HEK293T (cell line): Measurements from ENCODE around the gene PHKB.
"Not testable (repeated sequence)": the region's sequence is repeated elsewhere in the genome, so short reads cannot be mapped to it uniquely, and the experiment has no call there.

Source experiments
- CTCF ChIA-PET: fragments of 350-600 bp; formaldehyde crosslinking; extraction: SDS; loops from one replicate; lab custom pipeline; 2021; ENCODE audit warnings: antibody characterized with exemption, inconsistent platforms; lab: Yijun Ruan, JAX
- POLR2A ChIA-PET: fragments of 350-600 bp; formaldehyde crosslinking; extraction: SDS; loops from one replicate; lab custom pipeline; 2020; ENCODE audit warnings: antibody characterized with exemption, inconsistent platforms; lab: Yijun Ruan, JAX
- DNase-seq: peaks from one replicate; pipeline ENCODE4 v3.0.0; 2012; ENCODE audit warnings: mixed read lengths; ENCODE audit errors: extremely low spot score
- ARNT ChIP-seq: fragments of 450-650 bp; IDR thresholded peaks from 2 replicates; pipeline ENCODE4 v1.6.1; 2017; ENCODE audit warnings: mild to moderate bottlenecking
- BHLHE40 ChIP-seq: fragments of 450-650 bp; IDR thresholded peaks from 2 replicates; pipeline ENCODE4 v1.6.1; 2016; ENCODE audit warnings: mild to moderate bottlenecking, moderate library complexity, borderline replicate concordance
- CTBP1 ChIP-seq: fragments of 450-650 bp; IDR thresholded peaks from 2 replicates; pipeline ENCODE4 v1.6.1; 2016; ENCODE audit warnings: borderline replicate concordance
- ELF4 ChIP-seq: fragments of 450-650 bp; IDR thresholded peaks from 2 replicates; pipeline ENCODE4 v1.6.1; 2017; ENCODE audit warnings: antibody characterized with exemption
- FOXA1 ChIP-seq: fragments of 450-650 bp; IDR thresholded peaks from 2 replicates; pipeline ENCODE4 v1.6.1; 2016; ENCODE audit warnings: mild to moderate bottlenecking
- FOXK2 ChIP-seq: fragments of 450-650 bp; IDR thresholded peaks from 2 replicates; pipeline ENCODE4 v1.6.1; 2016; ENCODE audit warnings: mild to moderate bottlenecking
- FOXM1 ChIP-seq: fragments of 450-650 bp; IDR thresholded peaks from 2 replicates; pipeline ENCODE4 v1.6.1; 2017; ENCODE audit warnings: mild to moderate bottlenecking, borderline replicate concordance
- HDGF ChIP-seq: fragments of 450-650 bp; IDR thresholded peaks from 2 replicates; pipeline ENCODE4 v1.6.1; 2017; ENCODE audit warnings: antibody characterized with exemption, borderline replicate concordance
- L3MBTL2 ChIP-seq: fragments of 450-650 bp; conservative IDR thresholded peaks from 2 replicates; pipeline ENCODE4 v1.6.1; 2016; ENCODE audit warnings: mild to moderate bottlenecking
- LEF1 ChIP-seq: fragments of 450-650 bp; IDR thresholded peaks from 2 replicates; pipeline ENCODE4 v1.6.1; 2017; ENCODE audit warnings: mild to moderate bottlenecking, borderline replicate concordance
- NFRKB ChIP-seq: fragments of 450-650 bp; IDR thresholded peaks from 2 replicates; pipeline ENCODE4 v1.6.1; 2016; ENCODE audit warnings: mild to moderate bottlenecking, moderate library complexity
- PKNOX1 ChIP-seq: fragments of 450-650 bp; IDR thresholded peaks from 2 replicates; pipeline ENCODE4 v1.6.1; 2016
- SP1 ChIP-seq: fragments of 450-650 bp; IDR thresholded peaks from 2 replicates; pipeline ENCODE4 v1.6.1; 2017
- SUZ12 ChIP-seq: fragments of 450-650 bp; IDR thresholded peaks from 2 replicates; pipeline ENCODE4 v1.6.1; 2016; ENCODE audit warnings: mild to moderate bottlenecking
- TARDBP ChIP-seq: fragments of 450-650 bp; IDR thresholded peaks from 2 replicates; pipeline ENCODE4 v1.6.1; 2016
- ZNF384 ChIP-seq: fragments of 450-650 bp; IDR thresholded peaks from 2 replicates; pipeline ENCODE4 v1.6.1; 2016

PHKB gene

GRCh38 chr16:47553853-47554564, 92.9 kb downstream of the PHKB start:
- ChIA-PET CTCF (no interaction called here), POLR2A (no interaction called here)
- no peak for DNase-seq
- no peak for TF ChIP-seq L3MBTL2
- no peak for TF ChIP-seq FOXM1
- no peak for TF ChIP-seq NFRKB
- TF ChIP-seq ELF4, result no peak

GRCh38 chr16:47554587-47554986, 93.5 kb downstream of the PHKB start:
- CTCF ChIA-PET, DNase-seq, POLR2A ChIA-PET: not testable (repeated sequence)

GRCh38 chr16:47561286-47561685, 100.2 kb downstream of the PHKB start:
- DNase-seq, result no peak
- TF ChIP-seq SUZ12 (no peak), ARNT (no peak), NFRKB (no peak)
- POLR2A ChIA-PET, result no interaction called here
- CTCF ChIA-PET, result no interaction called here

- CTCF ChIA-PET, result no interaction called here
- no peak for DNase-seq
- TF ChIP-seq ZNF384 (no peak), CTBP1 (no peak), ELF4 (no peak), FOXM1 (no peak), BHLHE40 (no peak), ARNT (no peak), FOXK2 (no peak), SUZ12 (no peak), L3MBTL2 (no peak), NFRKB (no peak), PKNOX1 (no peak), FOXA1 (no peak), LEF1 (no peak), HDGF (no peak), SP1 (no peak), TARDBP (no peak)
- POLR2A ChIA-PET, result no interaction called here
Measured at GRCh38 chr16:47562366-47562765, 101.2 kb downstream of the PHKB start.

GRCh38 chr16:47565454-47565853, 104.3 kb downstream of the PHKB start:
- TF ChIP-seq FOXA1, result no peak
- no peak for TF ChIP-seq FOXK2
- TF ChIP-seq PKNOX1, result no peak
- no peak for TF ChIP-seq NFRKB
- TF ChIP-seq TARDBP, result no peak
- no peak for TF ChIP-seq CTBP1
- TF ChIP-seq SUZ12, result no peak
- no peak for TF ChIP-seq ARNT
- no peak for TF ChIP-seq SP1
- no peak for TF ChIP-seq L3MBTL2
- TF ChIP-seq LEF1, result no peak
- ChIA-PET CTCF (no interaction called here), POLR2A (no interaction called here)
- DNase-seq, result no peak

- no peak for TF ChIP-seq FOXA1
- no peak for TF ChIP-seq HDGF
- no peak for TF ChIP-seq ELF4
- TF ChIP-seq FOXK2, result no peak
- no peak for TF ChIP-seq CTBP1
- TF ChIP-seq SUZ12, result no peak
- no peak for TF ChIP-seq ZNF384
- no peak for TF ChIP-seq FOXM1
- TF ChIP-seq TARDBP, result no peak
- no peak for TF ChIP-seq ARNT
- no peak for TF ChIP-seq SP1
- TF ChIP-seq BHLHE40, result no peak
- TF ChIP-seq NFRKB, result no peak
- no peak for TF ChIP-seq LEF1
- no peak for DNase-seq
- ChIA-PET CTCF (no interaction called here), POLR2A (no interaction called here)
Measured at GRCh38 chr16:47567321-47567720, 106.2 kb downstream of the PHKB start.

GRCh38 chr16:47568351-47568750, 107.2 kb downstream of the PHKB start:
- ChIA-PET CTCF (no interaction called here), POLR2A (no interaction called here)
- no peak for DNase-seq
- TF ChIP-seq FOXM1 (no peak), SUZ12 (no peak), ZNF384 (no peak), FOXA1 (no peak), SP1 (no peak), HDGF (no peak), L3MBTL2 (no peak), LEF1 (no peak)

- POLR2A ChIA-PET, result no interaction called here
- no peak for DNase-seq
- TF ChIP-seq BHLHE40 (no peak), PKNOX1 (no peak), SUZ12 (no peak), NFRKB (no peak), CTBP1 (no peak), HDGF (no peak)
- CTCF ChIA-PET, result no interaction called here
Measured at GRCh38 chr16:47571049-47571448, 109.9 kb downstream of the PHKB start.
